SK-N-SH treated with all-trans-retinoic acid at 6 μM for 48 hours (cell line): ENCODE results near the gene SLC34A1.

Experiments
- ATAC-seq: fragments of 200-7000 bp; cut with Tn5 transposase; 3 replicates; pipeline ENCODE4 v1.9.1; 2020; ENCODE audit warnings: mild to moderate bottlenecking, moderate library complexity
- ARNTL ChIP-seq: fragments of 450-650 bp; formaldehyde crosslinking; IDR thresholded peaks from 2 replicates; pipeline ENCODE4 v1.5.0; 2020; ENCODE audit warnings: low read depth, mild to moderate bottlenecking, moderate library complexity, borderline replicate concordance
- BACH2 ChIP-seq: fragments of 250-450 bp; sonication (Bioruptor Pico); IDR thresholded peaks from 2 replicates; pipeline ENCODE4 v1.9.0; 2021; ENCODE audit warnings: mild to moderate bottlenecking, borderline replicate concordance
- CREB5 ChIP-seq: fragments of 250-450 bp; sonication (Bioruptor Pico); IDR thresholded peaks from 2 replicates; pipeline ENCODE4 v1.5.1; 2020; ENCODE audit warnings: low read depth, mild to moderate bottlenecking, moderate library complexity
- CSDC2 ChIP-seq: fragments of 250-450 bp; sonication (Bioruptor Pico); IDR thresholded peaks from 2 replicates; pipeline ENCODE4 v1.5.0; 2020; ENCODE audit warnings: mild to moderate bottlenecking, moderate library complexity
- CSRNP3 ChIP-seq: fragments of 250-450 bp; sonication (Bioruptor Pico); IDR thresholded peaks from 2 replicates; pipeline ENCODE4 v1.5.1; 2021; ENCODE audit warnings: mild to moderate bottlenecking, moderate library complexity
- ESRRG ChIP-seq: fragments of 250-450 bp; sonication (Bioruptor Pico); IDR thresholded peaks from 2 replicates; pipeline ENCODE4 v1.6.1; 2021; ENCODE audit warnings: mild to moderate bottlenecking
- GLIS3 ChIP-seq: fragments of 250-450 bp; sonication (Bioruptor Pico); IDR thresholded peaks from 2 replicates; pipeline ENCODE4 v1.5.0; 2020; ENCODE audit warnings: mild to moderate bottlenecking, moderate library complexity
- ISL1 ChIP-seq: fragments of 250-450 bp; sonication (Bioruptor Pico); IDR thresholded peaks from 2 replicates; pipeline ENCODE4 v2.1.2; 2022; ENCODE audit warnings: mild to moderate bottlenecking, moderate library complexity
- OSR1 ChIP-seq: fragments of 250-450 bp; sonication (Bioruptor Pico); IDR thresholded peaks from 2 replicates; pipeline ENCODE4 v1.8.0; 2022; ENCODE audit warnings: moderate library complexity, mild to moderate bottlenecking, inconsistent platforms
- PATZ1 ChIP-seq: fragments of 250-450 bp; sonication (Bioruptor Pico); IDR thresholded peaks from 2 replicates; pipeline ENCODE4 v1.8.0; 2020; ENCODE audit warnings: mild to moderate bottlenecking, moderate library complexity, borderline replicate concordance
- POU6F1 ChIP-seq: fragments of 250-450 bp; sonication (Bioruptor Pico); IDR thresholded peaks from 2 replicates; pipeline ENCODE4 v1.8.0; 2021; ENCODE audit warnings: low read depth, mild to moderate bottlenecking, moderate library complexity, borderline replicate concordance
- PPARA ChIP-seq: fragments of 250-450 bp; sonication (Bioruptor Pico); IDR thresholded peaks from 2 replicates; pipeline ENCODE4 v1.5.0; 2020; ENCODE audit warnings: mild to moderate bottlenecking, borderline replicate concordance
- SNAI2 ChIP-seq: fragments of 250-450 bp; sonication (Bioruptor Pico); IDR thresholded peaks from 2 replicates; pipeline ENCODE4 v1.5.0; 2020; ENCODE audit warnings: mild to moderate bottlenecking, moderate library complexity
- TCF4 ChIP-seq: fragments of 250-450 bp; sonication (Bioruptor Pico); IDR thresholded peaks from 2 replicates; pipeline ENCODE4 v1.8.0; 2021; ENCODE audit warnings: mild to moderate bottlenecking, moderate library complexity, borderline replicate concordance
- TOX ChIP-seq: fragments of 250-450 bp; sonication (Bioruptor Pico); IDR thresholded peaks from 2 replicates; pipeline ENCODE4 v1.8.0; 2021; ENCODE audit warnings: mild to moderate bottlenecking, moderate library complexity, borderline replicate concordance
- TSHZ2 ChIP-seq: fragments of 250-450 bp; sonication (Bioruptor Pico); IDR thresholded peaks from 2 replicates; pipeline ENCODE4 v1.5.0; 2020; ENCODE audit warnings: mild to moderate bottlenecking, moderate library complexity
- ZC3H10 ChIP-seq: fragments of 250-450 bp; sonication (Bioruptor Pico); IDR thresholded peaks from 2 replicates; pipeline ENCODE4 v1.5.1; 2021; ENCODE audit warnings: mild to moderate bottlenecking, moderate library complexity
- ZFP3 ChIP-seq: fragments of 250-450 bp; sonication (Bioruptor Pico); IDR thresholded peaks from 2 replicates; pipeline ENCODE4 v1.5.0; 2020; ENCODE audit warnings: mild to moderate bottlenecking, moderate library complexity
- ZFP30 ChIP-seq: fragments of 450-650 bp; formaldehyde crosslinking; IDR thresholded peaks from 2 replicates; pipeline ENCODE4 v1.5.0; 2022; ENCODE audit warnings: mild to moderate bottlenecking, moderate library complexity
- ZNF70 ChIP-seq: fragments of 450-650 bp; formaldehyde crosslinking; IDR thresholded peaks from 2 replicates; pipeline ENCODE4 v1.5.0; 2020; ENCODE audit warnings: mild to moderate bottlenecking, moderate library complexity
- ZNF8 ChIP-seq: fragments of 450-650 bp; formaldehyde crosslinking; IDR thresholded peaks from 2 replicates; pipeline ENCODE4 v1.5.0; 2020; ENCODE audit warnings: mild to moderate bottlenecking, moderate library complexity

SLC34A1 gene

GRCh38 chr5:177444106-177445051, 60.1 kb downstream of the SLC34A1 start:
- ATAC-seq = no peak

GRCh38 chr5:177445052-177445916, 61.0 kb downstream of the SLC34A1 start:
- no peak for ATAC-seq
- TF ChIP-seq POU6F1 (CRISPR knock-in tag) = no peak
- TF ChIP-seq PATZ1 (CRISPR knock-in tag) = no peak
- TF ChIP-seq ZFP30 = no peak
- TF ChIP-seq TSHZ2 = no peak

More at GRCh38 chr5:177444106-177445051, 60.1 kb downstream of the SLC34A1 start:
- TF ChIP-seq POU6F1 (CRISPR knock-in tag) (no peak), PPARA (CRISPR knock-in tag) (no peak), ZC3H10 (CRISPR knock-in tag) (no peak), ESRRG (CRISPR knock-in tag) (no peak), ZFP3 (CRISPR knock-in tag) (no peak), ZNF70 (CRISPR knock-in tag) (no peak), TSHZ2 (no peak), BACH2 (CRISPR knock-in tag) (no peak), ISL1 (CRISPR knock-in tag) (no peak), ZNF8 (no peak), GLIS3 (CRISPR knock-in tag) (no peak), CSRNP3 (CRISPR knock-in tag) (no peak), OSR1 (no peak), CSDC2 (CRISPR knock-in tag) (no peak), CREB5 (no peak), ZFP30 (no peak), TOX (no peak), SNAI2 (CRISPR knock-in tag) (no peak), ARNTL (CRISPR knock-in tag) (no peak), TCF4 (CRISPR knock-in tag) (no peak)
